Measurements from ENCODE around the gene ANKRD9.
"Not testable (repeated sequence)": the region's sequence is repeated elsewhere in the genome, so short reads cannot be mapped to it uniquely, and the experiment has no call there.

ANKRD9 gene

DNA sequence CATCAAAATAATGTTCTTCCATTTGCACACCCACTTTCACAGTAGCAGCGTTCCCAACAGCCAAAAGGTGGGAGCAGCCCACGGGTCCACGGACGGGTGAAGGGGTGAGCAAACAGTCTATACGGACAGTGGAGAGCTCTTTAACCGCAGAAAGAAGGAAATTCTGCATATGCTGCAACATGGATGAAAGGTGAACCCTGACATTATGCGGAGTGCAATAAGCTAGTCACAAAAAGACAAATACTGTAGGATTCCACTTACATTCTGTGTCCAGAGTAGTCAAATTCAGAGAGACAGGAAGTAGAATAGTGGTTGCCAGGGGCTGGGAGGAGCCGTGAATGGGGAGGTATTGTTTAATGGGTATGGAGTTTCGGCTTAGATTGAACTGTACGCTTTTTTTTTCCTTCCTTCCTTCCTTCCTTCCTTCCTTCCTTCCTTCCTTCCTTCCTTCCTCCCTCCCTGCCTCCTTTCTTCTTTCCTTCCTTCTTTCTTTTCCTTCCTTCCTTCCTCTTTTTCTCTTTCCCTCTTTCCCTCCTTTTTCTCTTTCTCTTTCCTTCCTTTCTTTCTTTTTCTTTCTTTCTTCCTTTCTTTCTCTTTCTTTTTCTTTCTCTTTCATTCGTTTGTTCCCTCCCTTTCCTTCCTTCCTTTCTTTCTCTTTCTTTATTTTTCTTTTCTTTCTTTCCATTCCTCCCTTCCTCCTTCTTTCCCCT is 15.8 kb upstream of the ANKRD9 start:
- H3K36me3 ChIP-seq (ENCODE audit: insufficient read depth): no peaks in the 10 kb centered on the region
- H3K4me2 ChIP-seq: peak overlapping the region; percentile 69
- H3K79me2 ChIP-seq (ENCODE audit: insufficient read depth, low read depth): no peaks in the 10 kb centered on the region
- H3K4me1 ChIP-seq (ENCODE audit: low read depth, poor library complexity, severe bottlenecking): peaks cover 3% of the 10 kb centered on the region
- no peaks in the 10 kb centered on the region for H4K20me1 ChIP-seq (ENCODE audit: insufficient read depth)
- no peak overlapping the region for H3K4me3 ChIP-seq (IDR thresholded peaks at IDR 0.05; ENCODE audit: insufficient read depth, low read depth, low read length)
- H2AFZ ChIP-seq (ENCODE audit: low read depth): peak overlapping the region; percentile 72
- TF ChIP-seq, protein P1, sequence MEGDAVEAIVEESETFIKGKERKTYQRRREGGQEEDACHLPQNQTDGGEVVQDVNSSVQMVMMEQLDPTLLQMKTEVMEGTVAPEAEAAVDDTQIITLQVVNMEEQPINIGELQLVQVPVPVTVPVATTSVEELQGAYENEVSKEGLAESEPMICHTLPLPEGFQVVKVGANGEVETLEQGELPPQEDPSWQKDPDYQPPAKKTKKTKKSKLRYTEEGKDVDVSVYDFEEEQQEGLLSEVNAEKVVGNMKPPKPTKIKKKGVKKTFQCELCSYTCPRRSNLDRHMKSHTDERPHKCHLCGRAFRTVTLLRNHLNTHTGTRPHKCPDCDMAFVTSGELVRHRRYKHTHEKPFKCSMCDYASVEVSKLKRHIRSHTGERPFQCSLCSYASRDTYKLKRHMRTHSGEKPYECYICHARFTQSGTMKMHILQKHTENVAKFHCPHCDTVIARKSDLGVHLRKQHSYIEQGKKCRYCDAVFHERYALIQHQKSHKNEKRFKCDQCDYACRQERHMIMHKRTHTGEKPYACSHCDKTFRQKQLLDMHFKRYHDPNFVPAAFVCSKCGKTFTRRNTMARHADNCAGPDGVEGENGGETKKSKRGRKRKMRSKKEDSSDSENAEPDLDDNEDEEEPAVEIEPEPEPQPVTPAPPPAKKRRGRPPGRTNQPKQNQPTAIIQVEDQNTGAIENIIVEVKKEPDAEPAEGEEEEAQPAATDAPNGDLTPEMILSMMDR (conservative IDR thresholded peaks at IDR 0.05; ENCODE audit: low read depth, low read length): no peak
- no peaks in the 10 kb centered on the region for H3K27me3 ChIP-seq (ENCODE audit: insufficient read depth, low read depth)
- H3K27ac ChIP-seq: peak overlapping the region; percentile 57
- peak overlapping the region; percentile 40 for H3K9ac ChIP-seq

DNA sequence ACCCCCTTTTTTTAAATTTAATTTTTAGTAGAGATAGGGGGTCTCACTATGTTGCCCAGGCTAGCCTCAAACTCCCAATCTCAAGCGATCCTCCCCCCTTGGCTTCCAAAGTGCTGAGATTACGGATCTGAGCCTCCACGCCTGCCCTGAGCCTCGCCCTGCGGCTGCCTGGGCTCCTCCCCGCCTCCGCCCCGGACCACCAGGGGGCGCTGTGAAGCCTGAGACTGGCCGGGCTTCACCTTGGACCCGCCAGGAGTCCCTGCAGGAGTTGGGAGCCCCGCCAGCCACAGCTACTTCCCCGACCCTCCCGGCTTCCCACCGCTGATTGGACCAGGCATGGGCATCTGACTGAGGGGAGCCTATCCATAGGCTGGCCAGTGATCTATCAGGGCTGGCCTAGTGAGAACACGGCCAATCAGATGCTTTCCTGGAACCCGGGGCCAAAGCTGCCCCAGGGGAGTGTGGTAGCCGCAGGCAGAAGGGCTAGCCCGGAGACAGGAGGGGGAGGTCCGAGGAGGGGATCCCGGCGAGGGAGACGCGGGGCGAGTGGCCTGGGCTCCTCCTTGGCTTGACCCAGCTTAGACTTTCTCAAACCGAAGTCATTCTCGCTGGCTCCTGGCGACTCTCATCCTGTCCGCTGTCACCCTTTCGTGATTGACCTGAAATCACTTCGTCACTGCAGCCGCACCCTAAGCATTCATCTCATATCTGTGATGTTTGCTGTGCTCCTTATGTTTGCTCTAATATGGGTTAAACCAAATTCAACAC is 15.1 kb upstream of the ANKRD9 start:
- Histone ChIP-seq H3K27me3 (ENCODE audit: insufficient read depth, low read depth) (no peaks in the 10 kb centered on the region), H2AFZ (ENCODE audit: low read depth) (peak overlapping the region; percentile 72), H4K20me1 (ENCODE audit: insufficient read depth) (no peaks in the 10 kb centered on the region), H3K27ac (peak overlapping the region; percentile 57), H3K79me2 (ENCODE audit: insufficient read depth, low read depth) (no peaks in the 10 kb centered on the region), H3K36me3 (ENCODE audit: insufficient read depth) (no peaks in the 10 kb centered on the region), H3K4me1 (ENCODE audit: low read depth, poor library complexity, severe bottlenecking) (peaks cover 3% of the 10 kb centered on the region), H3K9ac (peak overlapping the region; percentile 46), H3K4me3 (IDR thresholded peaks at IDR 0.05; ENCODE audit: insufficient read depth, low read depth, low read length) (no peak overlapping the region), H3K4me2 (peak overlapping the region; percentile 87)
- TF ChIP-seq, protein P1 (conservative IDR thresholded peaks at IDR 0.05; ENCODE audit: low read depth, low read length): peak; percentile 92

DNA sequence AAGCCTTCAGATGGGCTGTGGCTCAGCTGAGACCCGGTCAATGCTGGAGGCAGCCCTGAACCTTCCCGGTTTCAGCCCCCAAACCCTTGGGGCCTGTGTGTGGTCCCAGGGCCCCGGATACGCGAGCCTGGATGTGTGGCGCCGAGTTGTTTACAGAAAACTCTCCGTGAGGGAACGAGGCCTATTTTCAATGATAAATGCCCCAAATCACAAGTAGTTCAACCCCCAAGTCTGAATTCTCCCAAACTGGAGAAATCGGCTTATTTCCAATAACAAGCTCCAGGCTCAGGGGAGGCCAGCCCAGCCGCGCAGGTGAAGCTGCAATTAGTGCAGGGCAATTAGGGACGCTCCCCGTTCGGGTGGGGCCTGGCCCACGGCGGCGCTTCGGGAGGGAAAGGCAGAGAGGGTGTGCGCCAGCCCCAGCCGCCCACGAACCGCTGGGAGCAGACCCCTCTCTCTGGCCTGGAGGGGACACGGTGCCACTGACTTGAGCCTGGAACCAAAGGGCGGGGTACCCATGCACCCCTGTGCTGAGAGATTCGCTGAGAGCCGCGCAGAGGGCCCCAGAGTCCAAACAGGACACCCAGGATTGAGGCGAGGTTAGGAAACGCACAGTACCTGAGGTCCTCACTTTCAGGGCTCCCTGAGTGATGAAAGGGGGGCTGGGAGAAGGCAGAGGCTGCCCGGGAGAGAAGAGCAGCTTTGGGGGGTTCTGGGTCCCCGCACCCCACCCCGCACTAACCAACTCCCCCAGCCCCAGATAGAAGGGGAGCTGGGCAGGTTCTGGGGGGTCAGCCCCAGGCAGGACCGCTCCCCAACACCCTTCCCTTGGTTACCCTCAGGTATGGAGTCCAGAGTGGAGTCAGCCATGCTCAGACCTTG is 14.2 kb upstream of the ANKRD9 start:
- no peaks in the 10 kb centered on the region for H4K20me1 ChIP-seq (ENCODE audit: insufficient read depth)
- H3K36me3 ChIP-seq (ENCODE audit: insufficient read depth): no peaks in the 10 kb centered on the region
- H3K9ac ChIP-seq: peak overlapping the region; percentile 46; the same call in 1 of the 2 replicates
- H3K27ac ChIP-seq: peak overlapping the region; percentile 37
- H3K4me2 ChIP-seq: peak overlapping the region; percentile 87
- no peaks in the 10 kb centered on the region for H3K79me2 ChIP-seq (ENCODE audit: insufficient read depth, low read depth)
- H3K4me3 ChIP-seq (IDR thresholded peaks at IDR 0.05; ENCODE audit: insufficient read depth, low read depth, low read length): no peak overlapping the region
- H3K4me1 ChIP-seq (ENCODE audit: low read depth, poor library complexity, severe bottlenecking): peaks cover 3% of the 10 kb centered on the region
- H3K27me3 ChIP-seq (ENCODE audit: insufficient read depth, low read depth): no peaks in the 10 kb centered on the region
- H2AFZ ChIP-seq (ENCODE audit: low read depth): peak overlapping the region; percentile 67
- TF ChIP-seq, protein P1 (conservative IDR thresholded peaks at IDR 0.05; ENCODE audit: low read depth, low read length): no peak

DNA sequence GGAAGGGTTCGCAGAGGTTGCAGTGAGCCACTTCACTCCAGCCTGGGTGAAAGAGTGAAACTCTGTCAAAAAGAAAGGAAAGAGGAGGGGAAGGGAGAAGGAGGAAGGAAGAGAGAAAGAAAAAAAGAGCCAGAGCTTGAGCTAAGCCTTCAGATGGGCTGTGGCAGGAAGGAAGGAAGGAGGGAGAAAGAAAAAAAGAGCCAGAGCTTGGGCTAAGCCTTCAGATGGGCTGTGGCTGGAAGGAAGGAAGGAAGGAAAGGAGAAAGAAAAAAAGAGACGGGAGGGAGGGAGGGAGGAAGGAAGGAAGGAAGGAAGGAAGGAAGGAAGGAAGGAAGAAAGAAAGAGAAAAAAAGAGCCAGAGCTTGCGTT is 13.6 kb upstream of the ANKRD9 start:
- Histone ChIP-seq H3K9ac (no peak overlapping the region), H3K27me3 (ENCODE audit: insufficient read depth, low read depth) (no peaks in the 10 kb centered on the region), H3K79me2 (ENCODE audit: insufficient read depth, low read depth) (no peaks in the 10 kb centered on the region), H3K4me1 (ENCODE audit: low read depth, poor library complexity, severe bottlenecking) (peaks cover 3% of the 10 kb centered on the region), H2AFZ (ENCODE audit: low read depth) (no peak overlapping the region), H4K20me1 (ENCODE audit: insufficient read depth) (no peaks in the 10 kb centered on the region), H3K4me2 (no peak overlapping the region), H3K27ac (no peak overlapping the region), H3K36me3 (ENCODE audit: insufficient read depth) (no peaks in the 10 kb centered on the region), H3K4me3 (IDR thresholded peaks at IDR 0.05; ENCODE audit: insufficient read depth, low read depth, low read length) (no peak overlapping the region)
- TF ChIP-seq, protein P1 (conservative IDR thresholded peaks at IDR 0.05; ENCODE audit: low read depth, low read length): no peak

DNA sequence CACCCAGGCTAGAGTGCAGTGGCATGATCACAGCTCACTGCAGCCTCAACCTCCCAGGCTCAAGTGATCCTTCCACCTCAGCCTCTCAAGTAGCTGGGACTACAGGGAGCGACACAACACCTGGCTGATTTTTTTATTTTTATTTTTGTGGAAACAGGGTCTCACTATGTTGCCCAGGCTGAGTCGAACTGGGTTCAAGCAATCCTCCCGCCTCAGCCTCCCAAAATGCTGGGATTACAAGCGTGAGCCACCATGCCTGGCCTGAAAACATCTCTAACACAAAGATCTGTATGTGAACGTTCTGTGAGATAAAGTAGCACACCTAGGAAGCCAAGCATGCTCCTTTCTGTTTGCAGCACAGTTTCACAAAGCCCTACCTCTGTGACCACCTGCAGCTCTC is 10.1 kb upstream of the ANKRD9 start:
- not testable (repeated sequence) for H4K20me1 ChIP-seq (ENCODE audit: insufficient read depth); H3K36me3 ChIP-seq (ENCODE audit: insufficient read depth); H3K79me2 ChIP-seq (ENCODE audit: insufficient read depth, low read depth); H2AFZ ChIP-seq (ENCODE audit: low read depth); H3K4me2 ChIP-seq; H3K27ac ChIP-seq; H3K9ac ChIP-seq; H3K4me3 ChIP-seq (IDR thresholded peaks at IDR 0.05; ENCODE audit: insufficient read depth, low read depth, low read length); H3K4me1 ChIP-seq (ENCODE audit: low read depth, poor library complexity, severe bottlenecking); H3K27me3 ChIP-seq (ENCODE audit: insufficient read depth, low read depth)
